ENCODE measurements around the gene BANK1.

DNA sequence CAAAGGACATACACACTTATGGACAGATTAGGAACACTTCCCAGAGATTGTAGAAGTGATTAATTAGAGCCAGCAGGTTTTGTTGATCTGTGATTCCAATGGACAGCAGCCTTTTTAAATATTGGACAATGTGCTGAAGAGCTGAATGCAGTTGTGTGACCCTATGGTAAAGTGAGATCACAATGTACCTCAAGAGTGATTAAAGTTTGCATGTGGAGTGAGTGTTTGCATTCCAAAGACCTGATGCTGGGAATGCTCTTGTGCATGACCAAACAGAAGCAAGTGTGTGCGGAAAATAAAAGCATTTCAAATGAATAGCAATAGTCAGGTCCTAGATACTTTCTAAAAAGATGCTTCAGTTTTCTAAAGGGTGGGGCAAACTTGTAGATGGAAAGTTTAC is 154.1 kb downstream of the BANK1 start:
- TF ChIP-seq, protein P1, sequence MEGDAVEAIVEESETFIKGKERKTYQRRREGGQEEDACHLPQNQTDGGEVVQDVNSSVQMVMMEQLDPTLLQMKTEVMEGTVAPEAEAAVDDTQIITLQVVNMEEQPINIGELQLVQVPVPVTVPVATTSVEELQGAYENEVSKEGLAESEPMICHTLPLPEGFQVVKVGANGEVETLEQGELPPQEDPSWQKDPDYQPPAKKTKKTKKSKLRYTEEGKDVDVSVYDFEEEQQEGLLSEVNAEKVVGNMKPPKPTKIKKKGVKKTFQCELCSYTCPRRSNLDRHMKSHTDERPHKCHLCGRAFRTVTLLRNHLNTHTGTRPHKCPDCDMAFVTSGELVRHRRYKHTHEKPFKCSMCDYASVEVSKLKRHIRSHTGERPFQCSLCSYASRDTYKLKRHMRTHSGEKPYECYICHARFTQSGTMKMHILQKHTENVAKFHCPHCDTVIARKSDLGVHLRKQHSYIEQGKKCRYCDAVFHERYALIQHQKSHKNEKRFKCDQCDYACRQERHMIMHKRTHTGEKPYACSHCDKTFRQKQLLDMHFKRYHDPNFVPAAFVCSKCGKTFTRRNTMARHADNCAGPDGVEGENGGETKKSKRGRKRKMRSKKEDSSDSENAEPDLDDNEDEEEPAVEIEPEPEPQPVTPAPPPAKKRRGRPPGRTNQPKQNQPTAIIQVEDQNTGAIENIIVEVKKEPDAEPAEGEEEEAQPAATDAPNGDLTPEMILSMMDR (IDR thresholded peaks at IDR 0.05): no peak
- TF ChIP-seq POLR2A (IDR thresholded peaks at IDR 0.05): no peak

All from vagina (tissue), 2 donors.